Mononuclear cell (primary cell): ENCODE results near the gene ZNF618. TPM values are rescaled to one million over a fixed set of nuclear protein-coding genes. Genes with fewer than 3 reads are reported as not detected.
"Not testable (repeated sequence)": the region's sequence is repeated elsewhere in the genome, so short reads cannot be mapped to it uniquely, and the experiment has no call there.

Experiments
- H3K27me3 ChIP-seq: 2 replicates; pipeline ENCODE4 v1.6.0; 2011; ENCODE audit warnings: low read length, control low read depth; ENCODE audit not compliant: insufficient read depth
- H3K4me1 ChIP-seq: 2 replicates; pipeline ENCODE4 v1.5.1; 2011; ENCODE audit warnings: mild to moderate bottlenecking, low read length, control low read depth; ENCODE audit not compliant: insufficient read depth
- H3K4me3 ChIP-seq: 2 replicates; pipeline ENCODE4 v1.5.1; 2011; ENCODE audit warnings: mild to moderate bottlenecking, low read length, moderate library complexity
- H3K9me3 ChIP-seq: 2 replicates; pipeline ENCODE4 v1.5.1; 2011; ENCODE audit warnings: low read depth, mild to moderate bottlenecking, control low read depth, low read length
- total RNA-seq: library from RNA; depleted of rRNA; stranded (reverse); fragments of >200 nt; gene quantifications from one replicate; pipeline ENCODE4 v1.2.3, GENCODE V29; 2012

ZNF618 gene
- total RNA-seq, 1 donor, result 0.94 TPM

- Histone ChIP-seq H3K4me3 (no peak overlapping the region), H3K9me3 (no peaks in the 10 kb centered on the region), H3K4me1 (no peaks in the 10 kb centered on the region), H3K27me3 (no peaks in the 10 kb centered on the region)
Observed at GRCh38 chr9:114037249-114037648, 161.1 kb downstream of the ZNF618 start.

DNA sequence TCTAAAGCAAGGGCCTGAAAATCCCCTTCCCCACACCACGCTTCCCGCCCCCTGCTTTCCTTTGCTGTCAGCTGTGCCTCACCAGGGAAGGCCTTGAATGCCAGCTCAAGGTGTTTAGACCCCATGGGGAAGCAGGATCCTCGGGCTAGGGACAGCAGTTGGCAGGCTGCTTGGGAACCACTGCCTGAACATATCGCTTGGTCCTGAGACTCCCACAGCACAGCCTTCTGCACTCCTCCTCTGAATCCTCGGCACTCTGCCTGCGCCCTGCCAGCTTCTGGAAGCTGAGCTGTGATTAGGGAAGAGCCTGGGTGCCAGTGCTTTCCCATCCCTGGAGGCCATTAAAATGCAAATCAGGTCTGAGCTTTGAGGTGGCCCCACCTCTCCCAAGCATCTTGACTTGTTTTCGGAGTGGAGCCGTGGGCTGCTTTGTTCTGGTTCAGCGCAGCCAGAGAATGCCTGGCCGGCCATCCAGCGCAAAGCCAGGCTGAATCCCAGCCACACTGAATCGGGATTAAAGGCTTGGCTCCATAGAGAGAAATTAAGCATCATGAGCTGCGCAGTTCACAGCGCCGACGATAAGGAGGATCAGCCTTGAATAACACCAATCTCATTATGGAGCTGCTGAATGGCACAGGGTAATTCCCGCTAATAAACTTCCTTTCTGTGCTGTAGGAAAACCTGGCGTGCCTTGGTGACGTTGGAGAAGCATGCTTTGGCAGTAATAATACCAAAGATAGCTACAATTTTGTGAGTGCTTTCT, 162.0 kb downstream of the ZNF618 start:
- no peaks in the 10 kb centered on the region for H3K9me3 ChIP-seq
- no peaks in the 10 kb centered on the region for H3K27me3 ChIP-seq
- no peak overlapping the region for H3K4me3 ChIP-seq

GRCh38 chr9:114038724-114039313, 162.7 kb downstream of the ZNF618 start:
- Histone ChIP-seq H3K4me1 (no peaks in the 10 kb centered on the region), H3K9me3 (no peaks in the 10 kb centered on the region), H3K4me3 (no peak overlapping the region), H3K27me3 (no peaks in the 10 kb centered on the region)

More for the DNA sequence above, 162.0 kb downstream of the ZNF618 start:
- H3K4me1 ChIP-seq, result no peaks in the 10 kb centered on the region

GRCh38 chr9:114039484-114039883, 163.4 kb downstream of the ZNF618 start:
- Histone ChIP-seq H3K27me3 (no peaks in the 10 kb centered on the region), H3K9me3 (no peaks in the 10 kb centered on the region), H3K4me3 (no peak overlapping the region), H3K4me1 (no peaks in the 10 kb centered on the region)

- H3K4me3 ChIP-seq, H3K4me1 ChIP-seq, H3K9me3 ChIP-seq, H3K27me3 ChIP-seq: not testable (repeated sequence)
Observed at GRCh38 chr9:114043660-114044059, 167.6 kb downstream of the ZNF618 start.

GRCh38 chr9:114046237-114046755, 170.2 kb downstream of the ZNF618 start:
- Histone ChIP-seq H3K4me1 (no peaks in the 10 kb centered on the region), H3K4me3 (no peak overlapping the region), H3K27me3 (no peaks in the 10 kb centered on the region), H3K9me3 (no peaks in the 10 kb centered on the region)

DNA sequence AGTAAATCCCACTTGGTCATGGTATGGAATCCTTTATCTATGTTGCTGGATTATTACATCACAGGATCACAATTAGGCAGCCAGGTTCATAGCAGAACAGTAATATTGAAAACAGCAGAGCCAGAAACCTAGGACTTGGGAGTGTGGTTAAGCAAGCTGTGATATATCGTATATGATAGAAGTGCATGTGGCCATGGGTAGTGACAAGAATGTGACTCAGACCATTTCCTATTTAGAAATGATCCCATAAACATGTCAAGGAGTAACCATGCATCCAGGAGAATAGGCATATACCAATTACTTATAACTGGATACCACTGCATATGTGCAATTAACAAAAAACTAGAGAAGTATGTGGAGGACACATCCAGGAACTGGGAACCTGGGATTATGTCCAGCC, 170.8 kb downstream of the ZNF618 start:
- H3K9me3 ChIP-seq, result no peaks in the 10 kb centered on the region
- H3K27me3 ChIP-seq, result no peaks in the 10 kb centered on the region
- no peaks in the 10 kb centered on the region for H3K4me1 ChIP-seq
- H3K4me3 ChIP-seq, result no peak overlapping the region

GRCh38 chr9:114047717-114048116, 171.6 kb downstream of the ZNF618 start:
- Histone ChIP-seq H3K9me3 (no peaks in the 10 kb centered on the region), H3K4me1 (no peaks in the 10 kb centered on the region), H3K4me3 (no peak overlapping the region), H3K27me3 (no peaks in the 10 kb centered on the region)

DNA sequence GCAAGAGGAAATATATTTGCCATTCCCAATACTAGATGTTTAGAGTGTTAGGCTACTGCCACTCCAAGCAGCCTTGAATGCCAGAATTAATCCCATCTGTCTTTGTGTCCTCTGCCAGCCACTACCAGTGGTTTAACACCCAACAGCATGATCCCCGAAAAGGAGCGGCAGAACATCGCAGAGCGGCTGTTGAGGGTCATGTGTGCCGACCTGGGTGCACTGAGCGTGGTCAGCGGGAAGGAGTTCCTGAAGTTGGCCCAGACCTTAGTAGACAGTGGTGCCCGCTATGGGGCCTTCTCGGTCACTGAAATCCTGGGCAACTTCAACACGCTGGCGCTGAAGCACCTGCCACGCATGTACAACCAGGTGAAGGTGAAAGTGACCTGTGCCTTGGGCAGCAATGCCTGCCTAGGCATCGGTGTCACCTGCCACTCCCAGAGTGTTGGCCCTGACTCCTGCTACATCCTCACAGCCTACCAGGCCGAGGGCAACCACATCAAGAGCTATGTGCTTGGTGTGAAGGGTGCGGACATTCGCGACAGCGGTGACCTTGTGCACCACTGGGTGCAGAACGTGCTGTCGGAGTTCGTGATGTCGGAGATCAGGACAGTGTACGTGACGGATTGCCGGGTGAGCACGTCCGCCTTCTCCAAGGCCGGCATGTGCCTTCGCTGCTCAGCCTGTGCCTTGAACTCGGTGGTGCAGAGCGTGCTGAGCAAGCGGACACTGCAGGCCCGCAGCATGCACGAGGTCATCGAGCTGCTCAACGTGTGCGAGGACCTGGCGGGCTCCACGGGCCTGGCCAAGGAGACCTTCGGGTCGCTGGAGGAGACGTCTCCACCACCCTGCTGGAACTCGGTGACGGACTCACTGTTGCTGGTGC, 172.7 kb downstream of the ZNF618 start:
- no peaks in the 10 kb centered on the region for H3K9me3 ChIP-seq
- no peaks in the 10 kb centered on the region for H3K27me3 ChIP-seq
- H3K4me3 ChIP-seq, result no peak overlapping the region
- H3K4me1 ChIP-seq, result no peaks in the 10 kb centered on the region

DNA sequence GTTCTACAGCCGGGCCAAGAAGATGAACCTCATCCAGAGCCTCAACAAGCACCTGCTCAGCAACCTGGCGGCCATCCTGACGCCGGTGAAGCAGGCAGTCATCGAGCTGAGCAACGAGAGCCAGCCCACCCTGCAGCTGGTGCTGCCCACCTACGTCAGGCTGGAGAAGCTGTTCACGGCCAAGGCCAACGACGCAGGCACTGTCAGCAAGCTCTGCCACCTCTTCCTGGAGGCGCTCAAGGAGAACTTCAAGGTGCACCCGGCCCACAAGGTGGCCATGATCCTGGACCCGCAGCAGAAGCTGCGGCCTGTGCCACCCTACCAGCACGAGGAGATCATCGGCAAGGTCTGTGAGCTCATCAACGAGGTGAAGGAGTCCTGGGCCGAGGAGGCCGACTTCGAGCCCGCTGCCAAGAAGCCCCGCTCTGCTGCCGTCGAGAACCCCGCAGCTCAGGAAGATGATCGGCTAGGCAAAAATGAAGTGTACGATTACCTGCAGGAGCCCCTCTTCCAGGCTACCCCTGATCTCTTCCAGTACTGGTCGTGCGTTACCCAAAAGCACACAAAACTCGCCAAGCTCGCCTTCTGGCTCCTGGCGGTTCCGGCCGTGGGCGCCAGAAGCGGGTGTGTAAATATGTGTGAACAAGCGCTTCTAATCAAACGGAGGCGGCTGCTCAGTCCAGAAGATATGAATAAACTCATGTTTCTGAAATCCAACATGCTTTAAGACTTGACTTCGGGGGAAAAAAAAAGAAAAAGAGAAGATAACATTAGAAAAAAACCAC, 173.5 kb downstream of the ZNF618 start:
- Histone ChIP-seq H3K9me3 (no peaks in the 10 kb centered on the region), H3K27me3 (no peaks in the 10 kb centered on the region), H3K4me3 (no peak overlapping the region), H3K4me1 (no peaks in the 10 kb centered on the region)

GRCh38 chr9:114050226-114050568, 174.1 kb downstream of the ZNF618 start:
- Histone ChIP-seq H3K4me1 (no peaks in the 10 kb centered on the region), H3K27me3 (no peaks in the 10 kb centered on the region), H3K9me3 (no peaks in the 10 kb centered on the region), H3K4me3 (no peak overlapping the region)

GRCh38 chr9:114050646-114051045, 174.5 kb downstream of the ZNF618 start:
- Histone ChIP-seq H3K4me1 (no peaks in the 10 kb centered on the region), H3K4me3 (no peak overlapping the region), H3K27me3 (no peaks in the 10 kb centered on the region), H3K9me3 (no peaks in the 10 kb centered on the region)

- Histone ChIP-seq H3K27me3 (no peaks in the 10 kb centered on the region), H3K4me3 (no peak overlapping the region), H3K9me3 (no peaks in the 10 kb centered on the region), H3K4me1 (no peaks in the 10 kb centered on the region)
Observed at GRCh38 chr9:114051281-114051680, 175.2 kb downstream of the ZNF618 start.

GRCh38 chr9:114051706-114052105, 175.6 kb downstream of the ZNF618 start:
- no peaks in the 10 kb centered on the region for H3K4me1 ChIP-seq
- no peaks in the 10 kb centered on the region for H3K9me3 ChIP-seq
- no peak overlapping the region for H3K4me3 ChIP-seq
- H3K27me3 ChIP-seq, result no peaks in the 10 kb centered on the region
